A673 (cell line): ENCODE results near the gene MAGEA12.
"Not testable (repeated sequence)": the region's sequence is repeated elsewhere in the genome, so short reads cannot be mapped to it uniquely, and the experiment has no call there.

Experiments used
- CTCF ChIP-seq: fragments of 300-800, 200-600 bp; sonication (generic); conservative IDR thresholded peaks from 2 replicates; pipeline ENCODE4 v1.5.1; 2017; ENCODE audit warnings: low read depth, mild to moderate bottlenecking, antibody characterized with exemption, low read length, moderate library complexity, mixed read lengths
- EZH2 ChIP-seq: fragments of 200-600 bp; sonication (generic); IDR thresholded peaks from 2 replicates; pipeline ENCODE4 v1.6.1; 2017; ENCODE audit warnings: borderline replicate concordance, low read depth, mild to moderate bottlenecking, mixed read lengths, antibody characterized with exemption, low read length; ENCODE audit not compliant: poor library complexity, severe bottlenecking

GRCh38 chrX:152697952-152698931 lies 35.3 kb upstream of the MAGEA12 start, which contains the start of gene MAGEA3:
- TF ChIP-seq CTCF, EZH2: not testable (repeated sequence)
